H1 (cell line): ENCODE data around the gene BCAM. TPM values are rescaled to one million over a fixed set of nuclear protein-coding genes. Genes with fewer than 3 reads are reported as not detected.

Experiments used
- CREB1 ChIP-seq: IDR thresholded peaks from 2 replicates; pipeline ENCODE4 v1.6.1; 2012; ENCODE audit warnings: inconsistent platforms
- polyA plus RNA-seq, 7 experiments: library from polyadenylated mRNA; depleted of rRNA in 3 of 7; stranded (reverse) in 5 of 7; unstranded in 2 of 7; fragments of >200 nt in 5 of 7; fragments of 200-250 nt in 2 of 7; gene quantifications; 1 replicate in 5 of 7; 2 replicates in 1 of 7; 4 replicates in 1 of 7; pipeline versions ENCODE4 v1.2.1 to v1.2.3, GENCODE V29; 2011 to 2013; ENCODE audit warnings: missing spikeins in 2 of 7, mixed read lengths in 2 of 7
- total RNA-seq: library from RNA; stranded (reverse); fragmentation: NEBNext Ultra II Directional; extraction: Animal tissue kit (Norgen Biotek cat#: 25700); gene quantifications from 2 replicates; pipeline ENCODE4 v1.2.1, GENCODE V29; 2021
- TF ChIP-seq, protein P1 (sequence below): IDR thresholded peaks from 2 replicates; pipeline ENCODE4 v1.6.1; 2012; ENCODE audit warnings: low read length, inconsistent platforms

The BCAM gene
- total and polyA plus RNA-seq, 2 of the 8 experiments (the other 6 are each of a cell fraction or from before 2014, with no cell fraction given), result 32.5 to 81.4 TPM

DNA sequence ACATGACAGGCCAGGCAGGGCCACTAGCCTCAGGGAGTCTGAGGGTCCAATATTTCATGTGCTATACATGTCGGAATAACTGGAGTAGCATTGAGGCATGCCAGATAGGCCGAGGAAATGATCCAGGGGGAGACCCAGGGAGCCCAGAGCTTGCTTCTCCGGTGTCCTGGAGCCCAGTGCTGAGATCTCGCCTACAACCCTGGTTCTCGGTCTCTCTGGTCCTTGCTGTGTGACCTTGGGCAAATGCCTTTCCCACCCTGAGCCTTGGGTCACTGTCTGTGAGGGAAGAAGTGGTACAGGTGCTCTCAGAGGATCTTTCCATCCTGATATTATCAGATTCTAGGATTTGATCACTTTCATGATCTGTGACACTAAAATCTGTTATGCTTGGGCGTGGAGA is 19.9 kb upstream of the BCAM start (continued):
- TF ChIP-seq, protein P1, sequence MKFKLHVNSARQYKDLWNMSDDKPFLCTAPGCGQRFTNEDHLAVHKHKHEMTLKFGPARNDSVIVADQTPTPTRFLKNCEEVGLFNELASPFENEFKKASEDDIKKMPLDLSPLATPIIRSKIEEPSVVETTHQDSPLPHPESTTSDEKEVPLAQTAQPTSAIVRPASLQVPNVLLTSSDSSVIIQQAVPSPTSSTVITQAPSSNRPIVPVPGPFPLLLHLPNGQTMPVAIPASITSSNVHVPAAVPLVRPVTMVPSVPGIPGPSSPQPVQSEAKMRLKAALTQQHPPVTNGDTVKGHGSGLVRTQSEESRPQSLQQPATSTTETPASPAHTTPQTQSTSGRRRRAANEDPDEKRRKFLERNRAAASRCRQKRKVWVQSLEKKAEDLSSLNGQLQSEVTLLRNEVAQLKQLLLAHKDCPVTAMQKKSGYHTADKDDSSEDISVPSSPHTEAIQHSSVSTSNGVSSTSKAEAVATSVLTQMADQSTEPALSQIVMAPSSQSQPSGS, result no peak
- no peak for TF ChIP-seq CREB1
